ENCODE measurements around the gene CD6.

Gene CD6

DNA sequence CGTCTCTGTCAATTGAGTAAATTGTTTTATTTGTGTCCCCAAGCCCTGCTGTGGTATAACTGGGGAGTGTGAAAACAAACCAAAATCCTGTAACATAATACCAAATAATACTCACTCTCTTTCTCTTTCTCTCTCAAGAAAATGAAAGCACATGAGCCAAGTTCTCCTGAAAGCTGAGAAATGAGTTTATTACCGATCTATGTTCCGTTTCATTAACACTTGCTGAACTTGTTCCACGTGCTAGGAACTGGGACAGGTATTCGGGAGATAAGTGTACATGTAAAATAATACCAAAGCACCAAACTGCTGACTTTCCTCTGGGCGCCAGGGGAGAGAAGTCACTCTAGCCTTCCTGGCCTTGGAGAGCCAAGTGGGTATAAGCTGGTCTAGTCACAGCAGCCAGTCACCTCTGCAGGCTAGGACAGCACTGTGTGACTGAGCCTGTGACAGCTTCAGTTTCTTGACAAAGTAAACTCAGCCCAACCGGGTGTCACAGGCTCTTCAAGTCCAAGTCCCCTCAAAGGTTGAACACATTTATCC is 23.1 kb downstream of the CD6 start:
- Histone ChIP-seq H3K27me3 (ENCODE audit: control insufficient read depth, insufficient read depth, low read length) (no peaks in the 10 kb centered on the region), H3K36me3 (ENCODE audit: control insufficient read depth, insufficient read depth, low read length) (no peaks in the 10 kb centered on the region)

DNA sequence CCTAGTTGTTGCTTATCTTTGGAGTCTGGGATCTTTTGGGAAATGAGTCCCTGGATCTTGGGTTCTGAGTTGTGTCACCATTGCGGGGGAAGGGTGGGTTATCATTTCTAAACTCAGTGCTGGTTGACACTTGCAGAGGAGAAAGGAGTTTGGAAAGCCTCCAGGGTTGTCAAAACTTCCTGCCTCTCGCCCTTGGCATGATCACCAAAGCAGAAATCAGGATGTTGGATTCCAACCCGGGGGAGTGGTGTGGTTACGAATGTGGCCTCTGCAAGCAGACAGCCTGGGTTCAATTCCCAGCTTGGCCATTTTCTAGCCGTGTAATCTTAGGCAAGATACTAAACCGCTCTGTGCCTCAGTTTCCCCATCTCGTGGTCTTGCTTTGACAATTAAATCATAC is 24.3 kb downstream of the CD6 start:
- H3K4me1 ChIP-seq (ENCODE audit: control insufficient read depth, insufficient read depth, low read length), result peaks cover 36% of the 10 kb centered on the region
- no peaks in the 10 kb centered on the region for H3K36me3 ChIP-seq (ENCODE audit: control insufficient read depth, insufficient read depth, low read length)
- no peak overlapping the region for H3K9ac ChIP-seq (ENCODE audit: low read length)
- H3K27me3 ChIP-seq (ENCODE audit: control insufficient read depth, insufficient read depth, low read length), result no peaks in the 10 kb centered on the region
- no peaks in the 10 kb centered on the region for H3K9me3 ChIP-seq (ENCODE audit: control insufficient read depth, low read length)
- H3K4me3 ChIP-seq (ENCODE audit: low read length), result no peak overlapping the region

More for the DNA sequence above, 23.1 kb downstream of the CD6 start:
- Histone ChIP-seq H3K9me3 (ENCODE audit: control insufficient read depth, low read length) (no peaks in the 10 kb centered on the region), H3K9ac (ENCODE audit: low read length) (no peak overlapping the region), H3K4me1 (ENCODE audit: control insufficient read depth, insufficient read depth, low read length) (peaks cover 36% of the 10 kb centered on the region), H3K4me3 (ENCODE audit: low read length) (no peak overlapping the region)

DNA sequence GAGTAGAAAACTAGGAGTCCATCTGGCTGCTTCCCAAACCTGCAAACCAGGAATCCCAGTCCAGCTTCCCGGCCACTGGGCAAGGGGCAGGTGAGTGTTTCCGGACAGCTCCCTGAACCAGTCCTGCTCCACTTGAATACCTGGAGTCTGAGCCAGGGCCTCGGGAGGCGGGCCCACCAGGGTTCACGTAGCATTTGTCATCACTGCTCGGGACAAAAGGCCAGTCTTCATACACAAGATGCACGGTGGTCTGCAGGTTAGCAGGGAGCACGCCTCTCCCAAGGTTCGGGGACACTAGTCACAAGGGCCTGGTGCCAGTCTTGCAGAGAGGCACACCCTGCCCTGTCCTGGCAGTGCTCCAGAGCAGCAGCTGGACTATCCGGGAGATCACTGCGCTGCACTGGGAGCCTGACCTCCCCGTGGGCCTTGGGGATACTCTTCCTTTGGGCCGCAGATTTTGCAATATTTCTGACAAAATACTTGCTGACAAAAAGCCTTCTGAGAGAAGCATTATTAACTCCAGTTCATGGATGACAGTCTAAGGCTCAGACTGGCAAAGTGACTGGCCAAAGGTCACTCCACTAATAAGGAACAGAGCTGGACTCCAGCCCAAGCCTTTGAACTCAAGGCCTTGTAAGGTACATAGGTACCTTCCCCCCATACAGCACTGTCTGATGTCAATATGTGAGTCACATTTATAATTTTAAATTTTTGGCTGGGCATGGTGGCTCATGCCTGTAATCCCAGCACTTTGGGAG is 25.1 kb downstream of the CD6 start:
- H3K4me1 ChIP-seq (ENCODE audit: control insufficient read depth, insufficient read depth, low read length), result peaks cover 36% of the 10 kb centered on the region
- no peaks in the 10 kb centered on the region for H3K9me3 ChIP-seq (ENCODE audit: control insufficient read depth, low read length)
- no peak overlapping the region for H3K9ac ChIP-seq (ENCODE audit: low read length)
- H3K27me3 ChIP-seq (ENCODE audit: control insufficient read depth, insufficient read depth, low read length), result no peaks in the 10 kb centered on the region
- no peaks in the 10 kb centered on the region for H3K36me3 ChIP-seq (ENCODE audit: control insufficient read depth, insufficient read depth, low read length)
- H3K4me3 ChIP-seq (ENCODE audit: low read length), result no peak overlapping the region

DNA sequence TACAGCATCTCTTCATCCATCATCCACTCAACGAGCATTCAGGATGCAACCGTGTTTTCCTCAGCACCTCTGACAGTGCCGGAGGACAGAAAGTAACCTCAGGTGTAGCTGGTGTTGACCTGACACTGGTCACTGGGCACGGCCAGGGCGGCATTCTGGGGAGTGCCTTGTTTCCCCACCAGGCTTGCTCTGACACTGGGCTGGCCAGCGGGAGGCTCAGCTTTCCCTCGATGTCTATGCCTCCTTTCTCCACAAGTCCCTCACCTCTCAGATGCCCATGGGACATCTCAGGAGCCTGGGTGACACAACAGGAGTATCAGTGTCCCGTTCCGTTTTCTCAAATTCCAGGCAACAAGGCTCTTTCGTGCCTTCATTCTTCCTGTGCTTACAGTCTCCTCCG is 28.9 kb downstream of the CD6 start:
- Histone ChIP-seq H3K4me1 (ENCODE audit: control insufficient read depth, insufficient read depth, low read length) (peaks cover 27% of the 10 kb centered on the region), H3K9ac (ENCODE audit: low read length) (no peak overlapping the region), H3K9me3 (ENCODE audit: control insufficient read depth, low read length) (no peaks in the 10 kb centered on the region), H3K27me3 (ENCODE audit: control insufficient read depth, insufficient read depth, low read length) (no peaks in the 10 kb centered on the region), H3K4me3 (ENCODE audit: low read length) (no peak overlapping the region), H3K36me3 (ENCODE audit: control insufficient read depth, insufficient read depth, low read length) (no peaks in the 10 kb centered on the region)

DNA sequence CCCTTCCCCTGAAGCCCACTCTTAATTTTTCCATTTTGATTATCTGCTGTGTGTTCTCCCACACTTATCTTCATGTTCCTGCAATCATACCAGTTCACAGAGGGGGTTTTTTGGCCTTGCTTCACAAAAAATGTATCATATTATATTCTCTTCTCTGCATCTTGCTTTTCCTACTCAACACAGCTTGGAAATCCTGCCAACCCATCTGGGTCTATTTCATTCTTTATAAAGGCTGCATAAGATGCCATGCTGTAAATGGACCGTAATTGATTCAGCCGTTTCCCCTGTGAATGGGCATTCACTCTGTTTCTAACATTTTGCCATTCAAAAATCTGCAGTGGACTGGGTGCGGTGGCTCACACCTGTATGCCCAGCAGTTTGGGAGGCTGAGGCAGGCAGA is 30.5 kb downstream of the CD6 start:
- Histone ChIP-seq H3K9me3 (ENCODE audit: control insufficient read depth, low read length) (no peaks in the 10 kb centered on the region), H3K4me1 (ENCODE audit: control insufficient read depth, insufficient read depth, low read length) (peaks cover 15% of the 10 kb centered on the region), H3K36me3 (ENCODE audit: control insufficient read depth, insufficient read depth, low read length) (no peaks in the 10 kb centered on the region), H3K9ac (ENCODE audit: low read length) (no peak overlapping the region), H3K4me3 (ENCODE audit: low read length) (no peak overlapping the region), H3K27me3 (ENCODE audit: control insufficient read depth, insufficient read depth, low read length) (peaks cover 2% of the 10 kb centered on the region)

DNA sequence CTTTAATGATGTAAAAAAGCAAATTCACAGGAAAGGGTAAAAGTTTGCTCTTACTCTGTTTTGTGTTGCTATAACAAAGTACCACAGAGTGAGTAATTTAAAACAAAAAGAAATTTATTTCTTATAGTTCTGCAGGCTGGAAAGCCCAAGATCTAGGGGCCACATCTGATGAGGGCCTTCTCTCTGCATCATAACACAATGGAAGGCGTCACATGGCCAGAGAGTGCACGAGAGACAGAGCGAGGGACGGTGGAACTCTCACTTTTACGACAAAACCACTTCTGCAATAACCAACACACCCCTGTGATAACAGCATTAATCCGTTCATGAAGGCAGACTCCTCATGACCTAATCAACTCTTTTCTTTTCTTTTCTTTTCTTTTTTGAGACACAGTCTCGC is 31.1 kb downstream of the CD6 start:
- peaks cover 20% of the 10 kb centered on the region for H3K4me1 ChIP-seq (ENCODE audit: control insufficient read depth, insufficient read depth, low read length)

DNA sequence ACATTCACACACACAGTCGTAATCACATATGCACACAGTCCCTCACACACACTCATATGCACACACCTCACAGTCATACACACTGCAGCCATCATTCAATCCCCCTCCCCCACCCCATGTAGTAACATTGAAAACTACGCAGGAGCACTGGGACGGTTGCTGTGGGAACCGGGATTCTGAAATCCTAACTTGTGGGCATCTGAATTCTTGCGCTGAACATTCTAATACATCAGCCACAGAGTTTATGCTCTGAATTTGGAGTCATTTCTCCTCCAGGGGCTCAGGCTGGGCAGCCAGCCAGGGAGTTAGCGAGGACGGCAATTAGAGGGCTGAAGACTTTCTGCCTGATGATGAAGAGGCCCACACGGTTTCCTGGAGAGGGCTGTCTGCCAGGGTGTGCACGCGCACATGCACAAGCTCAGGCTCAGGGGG is 32.7 kb downstream of the CD6 start:
- Histone ChIP-seq H3K9me3 (ENCODE audit: control insufficient read depth, low read length) (no peaks in the 10 kb centered on the region), H3K36me3 (ENCODE audit: control insufficient read depth, insufficient read depth, low read length) (no peaks in the 10 kb centered on the region), H3K9ac (ENCODE audit: low read length) (no peak overlapping the region), H3K4me1 (ENCODE audit: control insufficient read depth, insufficient read depth, low read length) (peaks cover 27% of the 10 kb centered on the region), H3K4me3 (ENCODE audit: low read length) (no peak overlapping the region), H3K27me3 (ENCODE audit: control insufficient read depth, insufficient read depth, low read length) (peaks cover 13% of the 10 kb centered on the region)

More for the DNA sequence above, 31.1 kb downstream of the CD6 start:
- no peak overlapping the region for H3K9ac ChIP-seq (ENCODE audit: low read length)
- H3K4me3 ChIP-seq (ENCODE audit: low read length), result no peak overlapping the region
- no peaks in the 10 kb centered on the region for H3K36me3 ChIP-seq (ENCODE audit: control insufficient read depth, insufficient read depth, low read length)
- H3K27me3 ChIP-seq (ENCODE audit: control insufficient read depth, insufficient read depth, low read length), result peaks cover 7% of the 10 kb centered on the region
- no peaks in the 10 kb centered on the region for H3K9me3 ChIP-seq (ENCODE audit: control insufficient read depth, low read length)

DNA sequence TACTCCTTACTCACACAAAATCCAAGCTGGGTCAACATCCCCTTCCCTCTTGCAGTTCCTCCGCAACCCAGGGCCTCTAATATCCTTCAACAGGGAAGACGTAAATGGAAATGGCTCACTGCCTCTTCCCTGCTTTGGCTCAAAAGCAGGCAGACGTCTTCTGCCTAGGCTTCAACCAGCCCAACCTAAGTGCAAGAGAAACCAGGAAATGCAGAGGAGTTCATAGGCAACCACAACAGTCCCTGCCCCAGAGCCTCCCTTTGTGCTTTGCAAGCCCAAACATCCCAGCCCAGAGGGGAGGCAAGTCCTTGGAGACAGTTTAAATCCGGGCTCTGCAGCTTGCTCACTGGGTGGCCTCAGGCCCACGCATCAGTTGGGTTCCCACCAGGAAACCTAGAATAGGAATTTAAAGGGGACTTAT is 33.3 kb downstream of the CD6 start:
- H3K36me3 ChIP-seq (ENCODE audit: control insufficient read depth, insufficient read depth, low read length), result no peaks in the 10 kb centered on the region

DNA sequence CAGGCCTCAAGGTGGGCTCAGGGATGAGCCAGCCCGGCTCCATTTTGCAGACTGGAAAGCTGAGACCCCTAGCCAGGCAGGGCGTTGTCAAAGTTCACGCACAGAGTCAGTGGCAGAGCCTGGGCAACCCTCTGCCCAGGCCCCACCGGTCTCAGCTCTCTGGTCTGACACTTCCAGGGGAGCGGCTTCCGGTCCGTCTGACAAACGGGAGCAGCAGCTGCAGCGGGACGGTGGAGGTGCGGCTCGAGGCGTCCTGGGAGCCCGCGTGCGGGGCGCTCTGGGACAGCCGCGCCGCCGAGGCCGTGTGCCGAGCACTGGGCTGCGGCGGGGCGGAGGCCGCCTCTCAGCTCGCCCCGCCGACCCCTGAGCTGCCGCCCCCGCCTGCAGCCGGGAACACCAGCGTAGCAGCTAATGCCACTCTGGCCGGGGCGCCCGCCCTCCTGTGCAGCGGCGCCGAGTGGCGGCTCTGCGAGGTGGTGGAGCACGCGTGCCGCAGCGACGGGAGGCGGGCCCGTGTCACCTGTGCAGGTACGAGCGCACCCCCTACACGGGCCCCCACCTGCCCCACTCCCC is 36.0 kb downstream of the CD6 start:
- H3K27me3 ChIP-seq (ENCODE audit: control insufficient read depth, insufficient read depth, low read length), result peaks cover 13% of the 10 kb centered on the region
- H3K9me3 ChIP-seq (ENCODE audit: control insufficient read depth, low read length), result no peaks in the 10 kb centered on the region
- no peak overlapping the region for H3K4me3 ChIP-seq (ENCODE audit: low read length)
- peaks cover 27% of the 10 kb centered on the region for H3K4me1 ChIP-seq (ENCODE audit: control insufficient read depth, insufficient read depth, low read length)
- peak overlapping the region; percentile 36 for H3K9ac ChIP-seq (ENCODE audit: low read length)
- H3K36me3 ChIP-seq (ENCODE audit: control insufficient read depth, insufficient read depth, low read length), result no peaks in the 10 kb centered on the region

More for the DNA sequence above, 33.3 kb downstream of the CD6 start:
- Histone ChIP-seq H3K4me1 (ENCODE audit: control insufficient read depth, insufficient read depth, low read length) (peaks cover 27% of the 10 kb centered on the region), H3K27me3 (ENCODE audit: control insufficient read depth, insufficient read depth, low read length) (peaks cover 13% of the 10 kb centered on the region), H3K9me3 (ENCODE audit: control insufficient read depth, low read length) (no peaks in the 10 kb centered on the region), H3K4me3 (ENCODE audit: low read length) (no peak overlapping the region), H3K9ac (ENCODE audit: low read length) (no peak overlapping the region)

DNA sequence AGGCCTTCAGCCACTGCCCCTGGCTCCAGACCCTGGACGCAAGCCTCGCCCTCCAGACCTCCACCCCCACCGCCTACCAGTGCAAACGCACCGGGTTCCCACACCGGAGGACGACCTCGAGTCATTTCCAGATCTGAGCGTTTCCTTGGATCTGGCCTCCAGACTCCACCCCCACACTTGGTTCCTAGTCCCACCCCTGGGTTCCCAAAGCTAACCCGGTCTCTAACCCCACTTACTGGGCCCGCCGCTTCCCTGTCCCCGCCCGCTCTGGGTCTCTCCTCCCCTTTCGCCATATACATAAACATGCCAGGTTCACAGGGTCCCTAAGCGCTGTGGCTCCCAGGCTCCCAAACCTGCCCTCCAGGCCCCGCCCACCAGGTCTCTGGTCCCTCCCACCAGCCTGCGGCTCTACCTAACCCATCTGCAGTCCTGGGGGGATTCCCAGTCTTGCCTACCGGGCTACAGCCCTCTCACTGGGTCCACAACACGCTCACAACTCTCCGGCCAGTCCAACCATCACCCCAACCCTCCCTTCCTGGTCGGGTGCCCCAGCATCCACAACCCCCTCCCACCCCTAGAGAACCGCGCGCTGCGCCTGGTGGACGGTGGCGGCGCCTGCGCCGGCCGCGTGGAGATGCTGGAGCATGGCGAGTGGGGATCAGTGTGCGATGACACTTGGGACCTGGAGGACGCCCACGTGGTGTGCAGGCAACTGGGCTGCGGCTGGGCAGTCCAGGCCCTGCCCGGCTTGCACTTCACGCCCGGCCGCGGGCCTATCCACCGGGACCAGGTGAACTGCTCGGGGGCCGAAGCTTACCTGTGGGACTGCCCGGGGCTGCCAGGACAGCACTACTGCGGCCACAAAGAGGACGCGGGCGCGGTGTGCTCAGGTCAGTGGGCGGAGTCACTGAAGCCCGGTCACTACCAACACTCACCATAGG is 36.7 kb downstream of the CD6 start:
- Histone ChIP-seq H3K9ac (ENCODE audit: low read length) (peak overlapping the region; percentile 36), H3K4me1 (ENCODE audit: control insufficient read depth, insufficient read depth, low read length) (peaks cover 27% of the 10 kb centered on the region), H3K36me3 (ENCODE audit: control insufficient read depth, insufficient read depth, low read length) (no peaks in the 10 kb centered on the region), H3K9me3 (ENCODE audit: control insufficient read depth, low read length) (no peaks in the 10 kb centered on the region), H3K4me3 (ENCODE audit: low read length) (no peak overlapping the region), H3K27me3 (ENCODE audit: control insufficient read depth, insufficient read depth, low read length) (peaks cover 13% of the 10 kb centered on the region)

DNA sequence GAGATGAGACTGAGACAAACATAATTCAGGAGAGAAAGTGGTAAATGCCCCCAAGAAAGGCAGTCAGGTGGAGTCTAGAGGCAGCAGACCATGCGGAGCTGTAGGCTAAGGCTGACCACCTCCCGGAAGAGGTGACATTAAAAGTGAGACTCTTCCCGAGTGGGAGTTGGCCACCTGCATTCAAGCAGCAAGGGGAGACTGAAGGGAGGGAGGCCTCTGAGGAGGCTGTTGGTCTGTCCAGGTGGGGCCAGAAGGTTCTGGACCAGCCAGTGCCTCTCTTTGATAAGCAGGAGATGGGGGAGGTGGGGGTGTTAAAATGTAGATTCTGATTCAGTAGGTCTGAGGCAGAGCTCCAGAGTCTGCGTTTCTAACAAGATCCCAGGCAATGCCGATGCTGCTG is 37.5 kb downstream of the CD6 start:
- peaks cover 27% of the 10 kb centered on the region for H3K4me1 ChIP-seq (ENCODE audit: control insufficient read depth, insufficient read depth, low read length)
- no peaks in the 10 kb centered on the region for H3K9me3 ChIP-seq (ENCODE audit: control insufficient read depth, low read length)
- H3K27me3 ChIP-seq (ENCODE audit: control insufficient read depth, insufficient read depth, low read length), result peaks cover 13% of the 10 kb centered on the region
- H3K36me3 ChIP-seq (ENCODE audit: control insufficient read depth, insufficient read depth, low read length), result no peaks in the 10 kb centered on the region
- no peak overlapping the region for H3K4me3 ChIP-seq (ENCODE audit: low read length)
- no peak overlapping the region for H3K9ac ChIP-seq (ENCODE audit: low read length)

Measured in mucosa of stomach (tissue), 1 donor.